ENCODE measurements around the gene FAM78A.
"Not testable (repeated sequence)": the region's sequence is repeated elsewhere in the genome, so short reads cannot be mapped to it uniquely, and the experiment has no call there.

The FAM78A gene

DNA sequence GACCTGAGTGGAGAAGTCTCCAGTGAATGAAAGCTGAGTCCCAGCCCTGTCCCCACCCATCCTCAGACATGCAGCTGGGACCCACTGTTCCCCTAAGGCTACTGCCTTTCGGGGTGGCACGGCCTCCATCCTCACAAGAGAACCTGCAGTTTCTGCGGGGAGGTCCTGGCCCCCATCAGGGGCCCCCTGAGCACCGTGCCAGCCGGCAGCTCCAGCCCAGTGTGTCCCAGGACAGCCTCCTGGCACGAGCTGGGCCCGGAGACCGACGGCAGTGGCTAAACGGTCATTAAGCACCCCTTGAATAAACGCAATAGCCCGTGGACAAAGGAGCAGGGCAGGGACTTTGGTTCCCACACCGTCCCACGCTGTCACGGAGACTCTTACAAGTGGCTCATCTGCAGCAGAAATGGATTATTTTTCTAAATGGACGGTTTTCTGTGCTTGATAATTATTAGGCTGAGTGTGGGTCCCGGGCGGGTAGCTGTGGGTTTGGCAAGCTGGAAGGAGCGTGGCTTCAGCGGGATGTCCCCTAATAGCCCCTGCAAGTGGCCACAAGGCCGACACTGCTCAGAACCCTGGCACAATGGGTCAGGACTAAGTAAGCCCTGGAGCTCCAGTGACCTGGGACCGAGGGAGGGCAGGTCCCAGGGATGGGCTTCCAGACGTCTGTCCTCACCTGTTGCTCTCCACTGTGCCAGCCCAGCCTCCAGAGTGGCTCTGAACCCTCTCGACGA, 17.4 kb downstream of the FAM78A start:
- DNase-seq (ENCODE audit: insufficient read length, low spot score) (no peak), FAIRE-seq (no peak)
- TF ChIP-seq TAF1 (IDR thresholded peaks at IDR 0.05; ENCODE audit: low read depth, low read length) = no peak

DNA sequence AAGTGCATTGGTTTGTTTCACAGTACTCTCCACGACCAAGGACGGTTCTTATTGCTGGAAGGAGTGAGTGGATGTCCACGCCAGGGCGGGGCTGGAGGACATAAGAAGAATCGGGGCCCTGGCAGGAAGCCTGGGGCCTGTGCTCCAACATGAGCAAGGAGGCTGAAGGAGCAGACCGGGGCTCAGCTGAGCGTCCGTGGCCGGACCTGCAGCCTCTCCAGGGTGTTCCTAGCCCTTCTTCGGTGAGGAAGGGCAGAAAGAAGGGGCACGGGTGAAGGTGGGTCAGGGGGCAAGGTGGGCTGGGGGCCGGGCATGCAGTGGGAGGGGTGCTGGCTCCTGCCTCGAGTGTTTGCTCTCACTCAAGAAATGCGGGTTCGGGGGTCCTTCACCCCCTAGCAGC, 18.1 kb downstream of the FAM78A start:
- FAIRE-seq = no peak

DNA sequence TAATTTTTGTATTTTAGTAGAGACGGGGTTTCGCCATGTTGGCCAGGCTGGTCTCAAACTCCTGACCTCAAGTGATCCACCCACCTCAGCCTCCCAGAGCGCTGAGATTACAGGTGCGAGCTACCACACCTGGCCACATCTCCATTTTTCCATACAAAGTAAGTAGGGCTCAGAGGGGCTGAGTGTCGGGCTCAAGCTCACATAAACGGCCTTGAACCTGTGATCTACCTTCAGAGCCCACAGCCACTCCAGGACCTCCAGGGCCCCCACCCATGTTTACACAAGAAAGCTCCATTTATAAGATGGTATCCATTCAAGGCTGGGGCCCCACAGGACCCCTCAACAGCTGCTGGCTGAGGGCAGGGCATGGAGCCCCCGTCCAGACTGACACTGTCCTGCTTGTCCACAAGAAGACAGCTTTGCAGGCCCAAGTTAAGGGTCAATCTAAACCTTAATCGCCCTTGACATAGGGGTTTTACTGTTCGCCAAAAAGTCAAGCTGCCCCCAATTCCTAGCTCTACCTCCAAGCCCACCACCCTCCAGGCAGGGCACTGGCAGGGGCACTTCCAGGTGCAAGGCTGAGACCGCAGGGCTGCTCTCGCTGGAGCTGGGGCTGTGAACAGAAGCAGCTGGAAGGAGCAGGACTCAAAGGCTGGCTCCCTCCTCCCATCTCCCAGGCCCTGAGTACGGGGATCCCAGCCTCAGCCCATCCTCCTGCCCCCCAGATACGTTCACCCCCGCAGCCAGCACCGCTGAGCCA, 18.9 kb downstream of the FAM78A start:
- no peak for TF ChIP-seq POLR2AphosphoS5 (IDR thresholded peaks at IDR 0.05; ENCODE audit: low read depth, low read length)
- TF ChIP-seq POLR2A (IDR thresholded peaks at IDR 0.05; ENCODE audit: low read depth, low read length) = no peak
- TF ChIP-seq POU2F2 (IDR thresholded peaks at IDR 0.05; ENCODE audit: low read depth, low read length) = no peak
- no peak for TF ChIP-seq PAX5 (IDR thresholded peaks at IDR 0.05; ENCODE audit: insufficient read depth, low read length, severe bottlenecking)
- no peak for TF ChIP-seq SPI1 (IDR thresholded peaks at IDR 0.05; ENCODE audit: low read depth, low read length)
- no peak for TF ChIP-seq TAF1 (IDR thresholded peaks at IDR 0.05; ENCODE audit: low read depth, low read length)
- FAIRE-seq = no peak
- DNase-seq (ENCODE audit: insufficient read length, low spot score) = no peak

More for the DNA sequence above, 18.1 kb downstream of the FAM78A start:
- DNase-seq (ENCODE audit: insufficient read length, low spot score) = no peak
- TF ChIP-seq POLR2AphosphoS5 (IDR thresholded peaks at IDR 0.05; ENCODE audit: low read depth, low read length) = no peak

DNA sequence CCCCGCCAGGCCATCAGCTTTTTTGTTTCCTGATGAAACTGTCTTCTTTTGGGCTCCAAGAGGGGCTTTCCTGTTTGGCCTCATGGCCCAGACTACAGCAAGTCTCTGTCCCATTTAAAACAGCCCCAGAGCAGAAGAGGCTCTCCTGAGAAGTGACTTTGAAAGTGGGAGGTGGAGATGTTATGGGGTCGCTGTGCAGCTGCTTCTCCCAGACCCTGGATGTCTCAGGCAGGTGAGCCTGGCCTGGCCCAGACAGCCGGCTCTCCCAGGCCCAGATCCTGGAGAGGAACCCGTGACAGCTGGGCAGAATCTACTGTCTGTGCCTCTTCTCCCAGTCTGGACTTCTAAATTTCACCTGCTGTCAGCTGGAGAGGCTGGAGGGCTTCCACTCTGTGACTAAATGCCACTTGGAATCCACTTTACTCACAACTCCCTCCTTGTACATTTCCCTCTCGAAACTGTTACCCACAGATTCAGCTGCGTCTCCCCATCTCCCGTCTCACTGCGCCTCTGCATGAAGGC, 20.6 kb downstream of the FAM78A start:
- DNase-seq (ENCODE audit: insufficient read length, low spot score) (no peak), FAIRE-seq (no peak)
- TF ChIP-seq TAF1 (IDR thresholded peaks at IDR 0.05; ENCODE audit: low read depth, low read length) (no peak), PAX5 (IDR thresholded peaks at IDR 0.05; ENCODE audit: insufficient read depth, low read length, severe bottlenecking) (no peak), SPI1 (IDR thresholded peaks at IDR 0.05; ENCODE audit: low read depth, low read length) (no peak), POLR2A (IDR thresholded peaks at IDR 0.05; ENCODE audit: low read depth, low read length) (no peak), POU2F2 (IDR thresholded peaks at IDR 0.05; ENCODE audit: low read depth, low read length) (no peak), POLR2AphosphoS5 (IDR thresholded peaks at IDR 0.05; ENCODE audit: low read depth, low read length) (no peak)

DNA sequence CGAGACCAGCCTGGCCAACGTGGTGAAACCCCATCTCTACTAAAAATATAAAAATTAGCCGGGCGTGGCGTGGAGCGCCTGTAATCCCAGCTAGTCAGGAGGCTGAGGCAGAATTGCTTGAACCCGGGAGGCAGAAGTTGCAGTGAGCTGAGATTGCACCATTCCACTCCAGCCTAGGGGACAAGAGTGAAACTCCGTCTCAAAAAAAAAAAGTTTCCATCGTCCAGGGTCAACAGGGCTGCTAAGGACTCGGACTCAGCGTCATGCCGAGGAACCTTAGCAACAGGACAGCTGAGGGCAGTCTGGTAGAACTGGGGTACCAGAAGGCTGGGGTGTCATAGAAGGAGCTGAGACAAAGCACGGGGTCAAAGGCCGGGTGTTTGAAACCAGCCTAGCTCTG, 21.7 kb downstream of the FAM78A start:
- DNase-seq (ENCODE audit: insufficient read length, low spot score) = no peak
- no peak for FAIRE-seq
- no peak for TF ChIP-seq POLR2A (IDR thresholded peaks at IDR 0.05; ENCODE audit: low read depth, low read length)
- 0 out of 2 replicates have a peak, but pooled peaks have one; percentile 12 for TF ChIP-seq TAF1 (IDR thresholded peaks at IDR 0.05; ENCODE audit: low read depth, low read length)

DNA sequence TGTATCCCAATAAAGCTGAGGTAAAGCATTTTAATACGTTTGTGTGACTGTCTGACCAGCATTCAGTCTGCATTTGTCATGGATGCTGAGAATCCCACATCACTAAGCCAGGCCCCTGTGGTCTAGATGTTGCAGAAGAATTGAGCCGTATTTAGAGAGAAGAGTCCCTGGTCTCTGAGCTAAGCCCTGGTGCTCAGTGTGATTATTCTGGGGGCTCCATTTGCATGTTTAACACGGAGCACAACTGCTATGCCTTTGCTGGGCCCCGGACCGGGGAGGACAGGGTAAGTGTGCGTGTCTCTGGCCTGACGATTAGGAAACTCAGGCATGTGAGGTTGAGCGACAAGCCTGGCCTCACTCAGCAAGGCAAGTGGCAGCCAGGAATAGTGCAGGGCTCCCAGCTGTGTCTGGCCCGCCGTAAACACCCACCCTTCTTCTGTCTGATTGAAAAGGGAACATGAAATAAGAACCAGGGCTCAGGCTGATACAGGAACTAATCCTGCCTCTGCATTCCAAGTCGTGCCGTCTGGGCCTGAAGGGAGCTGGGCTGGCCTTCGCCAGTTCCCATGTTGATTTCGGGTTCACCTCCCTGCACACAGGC, 22.3 kb downstream of the FAM78A start:
- peak; percentile 81 for FAIRE-seq
- no peak for TF ChIP-seq PAX5 (IDR thresholded peaks at IDR 0.05; ENCODE audit: insufficient read depth, low read length, severe bottlenecking)
- no peak for TF ChIP-seq TAF1 (IDR thresholded peaks at IDR 0.05; ENCODE audit: low read depth, low read length)
- TF ChIP-seq POU2F2 (IDR thresholded peaks at IDR 0.05; ENCODE audit: low read depth, low read length) = peak; percentile 81
- 0 out of 2 replicates have a peak, but pooled peaks have one; percentile 12 for TF ChIP-seq POLR2AphosphoS5 (IDR thresholded peaks at IDR 0.05; ENCODE audit: low read depth, low read length)
- no peak for TF ChIP-seq POLR2A (IDR thresholded peaks at IDR 0.05; ENCODE audit: low read depth, low read length)
- no peak for TF ChIP-seq SPI1 (IDR thresholded peaks at IDR 0.05; ENCODE audit: low read depth, low read length)
- no peak for DNase-seq (ENCODE audit: insufficient read length, low spot score)

DNA sequence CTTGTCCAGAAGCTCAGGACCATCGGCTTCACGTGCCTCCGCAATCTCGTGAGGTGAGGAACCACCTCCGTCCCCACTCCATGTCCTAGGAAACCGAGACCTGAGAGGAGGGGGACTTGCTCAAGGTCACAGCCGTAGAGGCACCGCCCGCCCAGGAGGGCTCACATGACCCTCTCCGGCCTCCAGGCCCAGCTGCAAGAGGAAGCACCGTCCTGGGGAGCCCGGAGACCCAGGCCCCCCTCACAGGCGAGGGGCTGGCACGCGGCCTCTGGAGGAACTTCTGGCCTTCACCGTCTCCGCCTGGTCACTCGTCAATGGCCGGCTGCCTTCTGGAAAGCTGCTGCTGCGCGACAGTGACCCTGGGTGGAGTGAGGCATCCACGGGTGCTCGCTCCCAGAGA, 24.2 kb downstream of the FAM78A start:
- DNase-seq (ENCODE audit: insufficient read length, low spot score) (no peak), FAIRE-seq (no peak)
- TF ChIP-seq POLR2AphosphoS5 (IDR thresholded peaks at IDR 0.05; ENCODE audit: low read depth, low read length) (no peak), POLR2A (IDR thresholded peaks at IDR 0.05; ENCODE audit: low read depth, low read length) (no peak), TAF1 (IDR thresholded peaks at IDR 0.05; ENCODE audit: low read depth, low read length) (no peak), POU2F2 (IDR thresholded peaks at IDR 0.05; ENCODE audit: low read depth, low read length) (no peak), SPI1 (IDR thresholded peaks at IDR 0.05; ENCODE audit: low read depth, low read length) (no peak), PAX5 (IDR thresholded peaks at IDR 0.05; ENCODE audit: insufficient read depth, low read length, severe bottlenecking) (no peak)

DNA sequence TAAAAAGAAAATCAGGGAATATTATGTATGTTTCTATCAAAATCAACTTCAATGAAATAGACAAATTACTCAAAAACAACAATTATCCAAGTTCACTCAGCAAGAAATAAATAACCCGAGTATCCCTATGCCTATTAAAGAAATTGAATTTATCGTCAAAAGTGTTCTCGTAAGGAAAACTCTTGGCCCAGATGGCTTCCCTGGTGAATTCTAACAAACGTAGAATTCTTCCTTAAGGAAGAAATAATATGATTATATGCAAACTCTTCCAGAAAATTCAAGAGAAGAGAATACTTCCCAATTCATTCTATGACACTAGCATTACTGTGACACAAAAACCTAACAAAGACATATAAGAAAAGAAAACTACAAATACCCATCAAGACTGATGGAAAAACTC, 29.7 kb downstream of the FAM78A start:
- DNase-seq (ENCODE audit: insufficient read length, low spot score) (no peak), FAIRE-seq (no peak)
- TF ChIP-seq POLR2AphosphoS5 (IDR thresholded peaks at IDR 0.05; ENCODE audit: low read depth, low read length) (no peak), TAF1 (IDR thresholded peaks at IDR 0.05; ENCODE audit: low read depth, low read length) (no peak), PAX5 (IDR thresholded peaks at IDR 0.05; ENCODE audit: insufficient read depth, low read length, severe bottlenecking) (no peak), SPI1 (IDR thresholded peaks at IDR 0.05; ENCODE audit: low read depth, low read length) (no peak), POU2F2 (IDR thresholded peaks at IDR 0.05; ENCODE audit: low read depth, low read length) (no peak), POLR2A (IDR thresholded peaks at IDR 0.05; ENCODE audit: low read depth, low read length) (no peak)

DNA sequence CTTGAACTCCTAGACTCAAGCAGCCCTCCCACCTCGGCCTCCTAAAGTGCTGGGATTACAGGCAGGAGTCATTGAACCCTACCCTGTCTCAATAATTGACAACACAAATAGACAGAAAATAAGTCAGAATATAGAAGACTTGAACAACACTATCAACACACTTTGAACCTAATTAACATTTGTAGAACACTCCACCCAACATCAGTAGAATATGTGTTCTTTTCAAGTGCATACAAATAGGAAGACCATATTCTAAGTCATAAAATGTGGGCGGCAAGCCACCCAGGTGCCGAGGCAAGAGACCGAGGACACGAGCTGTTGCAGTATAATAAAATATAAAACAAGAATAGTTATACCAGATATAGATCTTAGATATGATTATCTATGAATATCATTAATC, 32.0 kb downstream of the FAM78A start:
- DNase-seq (ENCODE audit: insufficient read length, low spot score); FAIRE-seq: not testable (repeated sequence)

Measured in GM12891 (cell line).